SU-DHL-6 (cell line): ENCODE results near the gene TIE1.

Experiments
- H2AFZ ChIP-seq: fragments of 200-600 bp; sonication (generic); 2 replicates; pipeline ENCODE4 v1.6.1; 2014; ENCODE audit warnings: low read depth, mild to moderate bottlenecking, moderate library complexity, mixed read lengths, antibody characterized with exemption, low read length; ENCODE audit not compliant: severe bottlenecking
- H3F3A ChIP-seq: fragments of 200-600 bp; shearing (Covaris generic); 2 replicates; pipeline ENCODE4 v1.6.0; 2016; ENCODE audit warnings: antibody characterized with exemption, mild to moderate bottlenecking; ENCODE audit not compliant: insufficient read depth
- H3K27ac ChIP-seq: fragments of 200-600 bp; sonication (generic); 2 replicates; pipeline ENCODE4 v1.5.1; 2016; ENCODE audit warnings: low read depth, mild to moderate bottlenecking, low read length, moderate library complexity, mixed read lengths
- H3K27me3 ChIP-seq: fragments of 200-600 bp; sonication (generic), shearing (Covaris generic); 2 replicates; pipeline ENCODE4 v1.6.0; 2014; ENCODE audit warnings: mild to moderate bottlenecking, low read length
- H3K36me3 ChIP-seq: fragments of 200-600 bp; sonication (generic); 2 replicates; pipeline ENCODE4 v1.6.1; 2014; ENCODE audit warnings: mild to moderate bottlenecking, low read length, mixed read lengths
- H3K4me2 ChIP-seq: fragments of 300-600, 200-600 bp; shearing (Covaris generic), sonication (generic); 2 replicates; pipeline ENCODE4 v1.6.0; 2014; ENCODE audit warnings: low read length, low read depth, mild to moderate bottlenecking; ENCODE audit not compliant: poor library complexity, severe bottlenecking
- H3K4me3 ChIP-seq: fragments of 200-600 bp; sonication (generic); 2 replicates; pipeline ENCODE4 v1.5.1; 2014; ENCODE audit warnings: antibody characterized with exemption, low read length, mild to moderate bottlenecking, mixed read lengths; ENCODE audit not compliant: insufficient read depth, poor library complexity, severe bottlenecking
- H3K79me2 ChIP-seq: fragments of 200-600 bp; sonication (generic); 2 replicates; pipeline ENCODE4 v1.6.1; 2014; ENCODE audit warnings: mild to moderate bottlenecking, low read length, moderate library complexity; ENCODE audit not compliant: insufficient read depth
- H3K9ac ChIP-seq: fragments of 200-600 bp; sonication (generic); 2 replicates; pipeline ENCODE4 v1.7.0; 2014; ENCODE audit warnings: mild to moderate bottlenecking, low read length
- H3K9me2 ChIP-seq: fragments of 200-600 bp; sonication (generic); replicated peaks from 2 replicates; pipeline ENCODE4 v1.6.1; 2014; ENCODE audit warnings: low read length; ENCODE audit not compliant: insufficient read depth
- H3K9me3 ChIP-seq: fragments of 200-600 bp; sonication (generic); 2 replicates; pipeline ENCODE4 v1.6.1; 2014; ENCODE audit warnings: low read length, mixed read lengths; ENCODE audit not compliant: insufficient read depth
- H4K20me1 ChIP-seq: fragments of 200-600 bp; sonication (generic); 2 replicates; pipeline ENCODE4 v1.6.1; 2014; ENCODE audit warnings: low read depth, mild to moderate bottlenecking, antibody characterized with exemption, low read length, moderate library complexity, mixed read lengths
- EZH2phosphoT487 ChIP-seq: fragments of 200-600 bp; sonication (generic), shearing (Covaris generic); conservative IDR thresholded peaks from 2 replicates; pipeline ENCODE4 v1.6.1; 2018; ENCODE audit warnings: mild to moderate bottlenecking, antibody characterized with exemption, low read length, moderate library complexity, mixed read lengths
- TF ChIP-seq, protein P1 (sequence below): fragments of 200-600 bp; sonication (generic); IDR thresholded peaks from one replicate; pipeline ENCODE4 v1.5.1; 2017; ENCODE audit warnings: antibody characterized with exemption, mild to moderate bottlenecking, low read length, moderate library complexity; ENCODE audit not compliant: insufficient read depth, poor library complexity, severe bottlenecking

The TIE1 gene

DNA sequence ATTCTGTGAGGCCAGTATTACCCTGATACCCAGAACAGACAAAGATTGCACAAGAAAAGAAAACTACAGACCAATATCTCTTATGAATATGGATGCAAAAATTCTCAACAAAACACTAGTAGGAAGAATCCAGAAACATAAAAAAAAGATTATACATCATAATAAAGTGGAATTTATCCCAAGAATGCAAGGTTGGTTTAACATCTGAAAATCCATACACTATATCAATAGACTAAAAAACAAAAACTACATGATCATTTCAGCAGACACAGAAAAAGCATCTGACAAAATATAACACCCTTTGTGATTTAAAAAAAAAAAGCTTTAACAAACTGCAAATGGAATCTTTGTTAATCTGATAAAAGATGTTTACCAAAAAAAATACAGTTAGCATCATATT is 24.6 kb downstream of the TIE1 start:
- Histone ChIP-seq H3K4me2 (no peak overlapping the region), H3K9me3 (no peaks in the 10 kb centered on the region; the same call in 1 of the 2 replicates), H3K27me3 (no peaks in the 10 kb centered on the region), H3K4me3 (no peak overlapping the region), H3K9ac (no peak overlapping the region), H3F3A (no peaks in the 10 kb centered on the region), H3K36me3 (no peaks in the 10 kb centered on the region), H3K79me2 (no peaks in the 10 kb centered on the region), H3K27ac (no peak overlapping the region), H2AFZ (no peak overlapping the region), H3K9me2 (no peaks in the 10 kb centered on the region), H4K20me1 (no peaks in the 10 kb centered on the region)
- TF ChIP-seq, protein P1, sequence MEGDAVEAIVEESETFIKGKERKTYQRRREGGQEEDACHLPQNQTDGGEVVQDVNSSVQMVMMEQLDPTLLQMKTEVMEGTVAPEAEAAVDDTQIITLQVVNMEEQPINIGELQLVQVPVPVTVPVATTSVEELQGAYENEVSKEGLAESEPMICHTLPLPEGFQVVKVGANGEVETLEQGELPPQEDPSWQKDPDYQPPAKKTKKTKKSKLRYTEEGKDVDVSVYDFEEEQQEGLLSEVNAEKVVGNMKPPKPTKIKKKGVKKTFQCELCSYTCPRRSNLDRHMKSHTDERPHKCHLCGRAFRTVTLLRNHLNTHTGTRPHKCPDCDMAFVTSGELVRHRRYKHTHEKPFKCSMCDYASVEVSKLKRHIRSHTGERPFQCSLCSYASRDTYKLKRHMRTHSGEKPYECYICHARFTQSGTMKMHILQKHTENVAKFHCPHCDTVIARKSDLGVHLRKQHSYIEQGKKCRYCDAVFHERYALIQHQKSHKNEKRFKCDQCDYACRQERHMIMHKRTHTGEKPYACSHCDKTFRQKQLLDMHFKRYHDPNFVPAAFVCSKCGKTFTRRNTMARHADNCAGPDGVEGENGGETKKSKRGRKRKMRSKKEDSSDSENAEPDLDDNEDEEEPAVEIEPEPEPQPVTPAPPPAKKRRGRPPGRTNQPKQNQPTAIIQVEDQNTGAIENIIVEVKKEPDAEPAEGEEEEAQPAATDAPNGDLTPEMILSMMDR: no peak
- TF ChIP-seq EZH2phosphoT487: no peak

DNA sequence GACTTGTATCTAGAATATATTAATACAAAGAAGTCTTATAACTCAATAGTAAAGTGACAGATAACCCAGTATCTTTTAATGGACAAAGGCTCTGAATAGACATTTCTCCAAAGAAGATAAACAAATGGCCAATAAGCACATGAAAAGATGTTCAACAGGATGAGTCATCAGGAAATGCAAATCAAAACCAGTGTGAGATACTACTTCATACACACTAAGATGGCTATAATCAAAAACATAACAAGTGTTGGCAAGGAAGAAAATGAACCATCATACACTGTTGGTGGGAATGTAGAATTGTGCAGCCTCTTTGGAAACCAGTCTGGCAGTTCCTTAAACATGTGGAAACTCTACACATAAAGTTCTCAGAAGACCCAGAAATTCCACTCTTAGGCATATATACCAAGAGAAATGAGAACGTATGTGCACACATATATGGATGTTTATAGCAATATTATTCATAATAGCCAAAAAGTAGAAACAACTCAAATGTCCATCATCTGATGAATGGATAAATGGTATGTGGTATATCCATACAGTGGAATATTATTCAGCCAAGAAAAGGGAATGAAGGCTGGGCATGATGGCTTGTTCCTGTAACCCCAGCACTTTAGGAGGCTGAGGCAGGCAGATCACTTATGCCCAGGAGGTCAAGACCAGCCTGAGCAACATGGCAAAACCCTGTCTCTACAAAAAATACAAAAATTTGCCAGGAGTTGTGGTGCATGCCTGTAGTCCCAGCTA is 26.9 kb downstream of the TIE1 start:
- no peaks in the 10 kb centered on the region for H3K36me3 ChIP-seq
- no peak overlapping the region for H3K4me2 ChIP-seq
- TF ChIP-seq, protein P1: no peak
- no peak for TF ChIP-seq EZH2phosphoT487
- no peaks in the 10 kb centered on the region for H4K20me1 ChIP-seq
- no peak overlapping the region for H2AFZ ChIP-seq
- no peaks in the 10 kb centered on the region for H3F3A ChIP-seq
- H3K9ac ChIP-seq: no peak overlapping the region
- H3K27ac ChIP-seq: no peak overlapping the region
- no peaks in the 10 kb centered on the region; the same call in 1 of the 2 replicates for H3K9me3 ChIP-seq
- H3K27me3 ChIP-seq: no peaks in the 10 kb centered on the region
- no peaks in the 10 kb centered on the region for H3K9me2 ChIP-seq
- H3K79me2 ChIP-seq: no peaks in the 10 kb centered on the region
- H3K4me3 ChIP-seq: no peak overlapping the region

- no peaks in the 10 kb centered on the region for H3F3A ChIP-seq
- H4K20me1 ChIP-seq: no peaks in the 10 kb centered on the region
- H3K9ac ChIP-seq: no peak overlapping the region
- H3K36me3 ChIP-seq: no peaks in the 10 kb centered on the region
- no peak overlapping the region for H2AFZ ChIP-seq
- H3K27me3 ChIP-seq: no peaks in the 10 kb centered on the region
- no peaks in the 10 kb centered on the region for H3K9me2 ChIP-seq
- no peaks in the 10 kb centered on the region; the same call in 1 of the 2 replicates for H3K9me3 ChIP-seq
- TF ChIP-seq, protein P1: no peak
- no peak for TF ChIP-seq EZH2phosphoT487
- H3K4me2 ChIP-seq: no peak overlapping the region
- no peaks in the 10 kb centered on the region for H3K79me2 ChIP-seq
- H3K4me3 ChIP-seq: no peak overlapping the region
- no peak overlapping the region for H3K27ac ChIP-seq
Observed at GRCh38 chr1:43329995-43330751, 29.4 kb downstream of the TIE1 start.
